Measurements from ENCODE around the gene AIFM3.

The AIFM3 gene

GRCh38 chr22:20959578-20960461 is 7.2 kb upstream of the AIFM3 start:
- DNase-seq: no peak

GRCh38 chr22:20960609-20961008 is 6.4 kb upstream of the AIFM3 start:
- DNase-seq: no peak

- no peak for DNase-seq
Observed at GRCh38 chr22:20962491-20962945, 4.5 kb upstream of the AIFM3 start.

- no peak for DNase-seq
Observed at GRCh38 chr22:20963201-20964052, 3.6 kb upstream of the AIFM3 start.

- DNase-seq: no peak
Observed at GRCh38 chr22:20964090-20964798, 2.8 kb upstream of the AIFM3 start.

GRCh38 chr22:20964799-20965103 is 2.3 kb upstream of the AIFM3 start:
- no peak for DNase-seq

GRCh38 chr22:20965104-20965887 is 1.8 kb upstream of the AIFM3 start:
- no peak for DNase-seq

GRCh38 chr22:20965888-20966855 is 883 bp upstream of the AIFM3 start:
- no peak for DNase-seq

GRCh38 chr22:20967697-20968211 is 699 bp downstream of the AIFM3 start:
- no peak for DNase-seq

- DNase-seq: peak in 1 of 2 donors; percentile 28
Observed at GRCh38 chr22:20968281-20968977, 1.4 kb downstream of the AIFM3 start.

- DNase-seq: no peak
Observed at GRCh38 chr22:20970939-20971657, 4.0 kb downstream of the AIFM3 start.

- peak in 1 of 2 donors; percentile 39 for DNase-seq
Observed at GRCh38 chr22:20972014-20972694, 5.1 kb downstream of the AIFM3 start.

GRCh38 chr22:20972933-20973577 is 6.0 kb downstream of the AIFM3 start:
- no peak for DNase-seq

- no peak for DNase-seq
Observed at GRCh38 chr22:20973634-20974286, 6.7 kb downstream of the AIFM3 start.

GRCh38 chr22:20974336-20974955 is 7.4 kb downstream of the AIFM3 start:
- no peak for DNase-seq

- DNase-seq: no peak
Observed at GRCh38 chr22:20975541-20976290, 8.7 kb downstream of the AIFM3 start.

Data from CD4-positive, alpha-beta T cell treated with Interferon alpha-2 for 1 hour (primary cell).